Activated effector memory CD4-positive, alpha-beta T cell treated with Interleukin-2 at 50 U/mL for 16 hours (primary cell): ENCODE results near the gene TMPRSS3.

Source experiments
- DNase-seq: peaks from one replicate; pipeline ENCODE4 v3.0.0-alpha.2; 2020

Gene TMPRSS3

DNA sequence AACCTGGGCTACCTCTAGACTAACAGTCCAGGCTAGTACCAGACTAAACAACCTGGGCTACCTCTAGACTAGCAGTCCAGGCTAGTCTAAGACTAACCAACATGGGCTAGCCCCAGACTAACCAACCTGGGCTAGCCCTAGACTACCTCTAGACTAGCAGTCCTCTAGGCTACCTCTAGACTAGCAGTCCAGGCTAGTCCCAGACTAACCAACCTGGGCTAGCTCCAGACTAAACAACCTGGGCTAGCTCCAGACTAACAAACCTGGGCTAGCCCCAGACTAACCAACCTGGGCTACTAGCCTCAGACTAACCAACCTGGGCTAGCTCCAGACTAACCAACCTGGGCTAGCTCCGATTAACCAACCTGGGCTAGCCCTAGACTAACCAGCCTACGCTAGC lies 47.1 kb downstream of the TMPRSS3 start:
- DNase-seq = no peak

GRCh38 chr21:42347601-42348327 lies 48.1 kb downstream of the TMPRSS3 start:
- DNase-seq = no peak

GRCh38 chr21:42346866-42347600 lies 48.8 kb downstream of the TMPRSS3 start:
- DNase-seq = no peak

- DNase-seq = no peak
Observed at GRCh38 chr21:42346441-42346840, 49.4 kb downstream of the TMPRSS3 start.

DNA sequence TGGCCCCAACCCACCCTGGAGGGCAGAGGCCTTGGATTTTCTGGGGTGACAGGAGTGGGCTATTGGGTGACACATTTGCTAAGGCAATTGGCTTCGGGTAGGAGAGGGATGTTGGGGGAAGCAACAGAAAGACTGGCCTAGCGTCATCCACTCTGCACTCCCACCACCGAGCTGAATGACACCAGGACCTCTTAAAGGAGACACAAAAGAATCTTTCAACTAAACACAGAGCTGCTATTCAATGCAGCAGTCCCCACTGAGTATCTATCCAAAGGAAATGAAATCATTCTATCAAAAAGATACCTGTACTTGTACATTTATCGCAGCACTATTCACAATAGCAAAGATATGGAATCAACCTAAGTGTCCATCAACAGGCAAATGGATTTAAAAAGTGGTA lies 51.2 kb downstream of the TMPRSS3 start:
- no peak for DNase-seq

GRCh38 chr21:42343963-42344510 lies 51.8 kb downstream of the TMPRSS3 start:
- DNase-seq = no peak

DNA sequence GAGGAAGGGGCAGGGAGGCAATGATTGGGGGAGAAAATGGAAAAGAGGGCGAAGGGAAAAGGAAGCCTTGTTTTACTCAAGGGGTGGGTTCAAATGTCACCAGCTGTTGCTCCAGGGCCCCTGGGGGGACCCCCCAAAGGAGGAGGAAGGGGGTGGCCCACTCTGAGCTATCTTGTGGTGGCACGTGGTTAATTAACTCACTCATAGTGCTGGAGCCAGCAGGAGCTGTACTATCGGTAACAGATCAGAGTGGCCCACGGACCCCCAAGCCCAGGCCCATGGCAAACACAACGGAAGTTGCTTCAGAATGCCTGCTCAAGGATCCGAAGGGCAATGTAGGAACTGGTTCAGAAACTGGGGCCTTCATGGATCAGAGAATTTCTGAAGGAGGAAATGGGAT lies 52.3 kb downstream of the TMPRSS3 start:
- no peak for DNase-seq

- no peak for DNase-seq
Observed at GRCh38 chr21:42343101-42343500, 52.8 kb downstream of the TMPRSS3 start.

DNA sequence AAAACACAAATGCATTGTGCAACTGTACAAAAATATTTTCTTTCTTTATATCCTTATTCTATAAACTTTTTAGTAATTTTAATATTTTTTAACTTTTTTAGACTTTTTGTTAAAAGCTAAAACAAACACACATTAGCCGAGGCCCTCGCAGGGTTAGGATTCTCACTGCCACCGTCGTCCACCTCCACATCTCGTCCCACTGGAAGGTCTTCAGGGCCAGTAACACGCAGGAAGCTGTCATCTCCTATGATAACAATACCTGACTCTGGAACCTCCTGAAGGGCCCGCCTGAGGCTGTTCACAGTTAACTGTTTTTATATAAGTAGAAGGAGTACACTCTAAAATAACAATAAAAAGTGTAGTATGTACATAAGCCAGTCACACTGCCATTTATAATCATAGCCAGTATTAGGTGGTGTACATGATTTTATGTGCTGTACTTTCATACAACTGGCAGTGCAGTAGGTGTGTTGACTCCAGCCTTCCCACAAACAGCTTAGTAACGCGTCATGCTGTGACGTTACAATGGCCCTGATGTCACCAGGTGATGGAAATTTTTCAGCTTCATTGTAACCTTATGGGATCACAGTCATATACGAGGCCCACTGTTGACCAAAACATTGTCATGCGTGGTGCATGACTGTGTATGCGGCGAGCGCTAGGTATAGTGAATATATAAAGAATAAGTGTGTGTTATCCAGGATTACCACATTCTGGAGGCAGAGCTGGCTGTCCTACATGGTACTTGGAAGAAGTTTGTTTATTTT lies 53.9 kb downstream of the TMPRSS3 start:
- DNase-seq = no peak

DNA sequence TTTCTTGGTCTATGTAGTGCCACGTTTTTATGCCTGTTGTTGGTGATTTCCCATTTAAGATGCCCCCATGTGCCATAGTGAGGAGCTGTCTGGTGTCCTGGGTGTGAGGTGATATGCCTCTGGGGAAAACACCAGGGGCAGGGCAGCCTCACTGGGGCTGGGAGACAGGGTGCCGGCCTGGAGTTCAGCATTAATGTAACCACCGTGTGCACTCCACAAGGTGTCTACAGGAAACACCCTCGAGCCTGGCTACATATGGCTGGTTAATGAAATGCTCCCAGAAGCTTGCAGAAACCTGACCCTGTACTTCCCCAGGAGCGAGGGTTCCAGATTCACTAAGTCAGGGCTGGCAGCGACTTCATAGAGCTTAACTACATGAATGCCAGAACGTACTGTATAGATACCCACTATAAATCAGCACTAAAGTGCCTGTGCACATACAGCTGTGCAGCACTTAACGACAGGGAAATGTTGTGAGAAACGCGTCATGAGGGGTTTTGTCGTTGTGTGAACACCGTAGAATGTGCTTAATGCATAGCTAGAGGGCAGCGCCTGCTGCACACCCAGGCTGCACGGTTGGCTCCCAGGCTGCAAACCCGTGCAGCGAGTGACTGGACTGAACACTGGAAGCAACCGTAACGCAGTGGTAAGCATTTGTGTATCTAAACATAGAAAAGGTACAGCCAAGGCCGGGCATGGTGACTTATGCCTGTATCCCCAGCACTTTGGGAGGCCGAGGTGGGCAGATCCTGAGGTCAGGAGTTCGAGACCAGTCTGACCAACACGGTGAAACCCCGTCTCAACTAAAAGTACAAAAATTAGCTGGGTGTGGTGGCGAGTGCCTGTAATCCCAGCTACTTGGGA lies 55.4 kb downstream of the TMPRSS3 start:
- DNase-seq = no peak

DNA sequence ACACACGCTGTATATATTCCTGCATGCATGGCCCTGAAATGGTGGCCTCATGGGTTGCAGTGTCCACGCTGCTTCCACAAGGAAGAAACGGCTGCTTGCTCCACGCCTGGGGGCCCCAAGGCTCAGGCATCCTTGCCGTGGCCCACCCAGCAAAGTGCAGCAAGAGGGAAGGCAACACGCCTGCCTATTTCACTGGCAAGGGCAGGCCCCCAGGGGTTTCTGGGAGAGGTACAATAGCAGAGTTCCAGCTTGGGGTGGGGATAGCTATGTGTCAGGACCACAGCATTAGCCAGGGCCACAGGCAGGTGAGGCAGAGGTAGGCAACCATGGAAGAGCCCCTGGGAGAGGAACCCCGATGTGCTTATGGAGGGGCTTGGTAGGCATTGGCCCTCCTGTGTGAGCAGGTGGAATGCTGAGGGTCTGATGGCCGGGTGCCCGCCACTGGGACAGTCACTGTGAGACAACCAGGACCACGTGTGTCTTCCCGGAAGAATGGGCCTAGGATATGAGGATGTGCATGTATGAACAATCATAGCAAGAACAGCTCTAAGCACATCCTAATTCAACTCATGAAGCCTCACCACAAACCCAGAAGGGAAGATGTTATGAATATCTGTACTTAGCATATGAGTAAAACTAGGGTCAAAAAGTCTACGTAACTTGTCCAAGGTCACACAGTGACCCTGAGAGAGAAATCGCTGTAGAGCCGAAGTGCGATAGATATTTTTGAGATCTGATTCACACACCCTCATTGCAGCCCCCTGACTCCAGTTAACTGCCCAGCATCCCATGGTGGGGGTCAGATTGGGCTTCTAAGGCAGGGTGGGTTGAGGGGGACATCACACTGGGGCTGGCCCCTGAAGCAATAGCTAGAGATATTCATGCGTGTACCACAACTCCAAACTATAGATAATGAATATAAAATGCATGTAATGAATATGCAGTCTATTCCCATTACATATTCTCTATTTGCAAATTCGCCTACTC lies 56.8 kb downstream of the TMPRSS3 start:
- no peak for DNase-seq

- peak; percentile 71 for DNase-seq
Observed at GRCh38 chr21:42337830-42338728, 57.8 kb downstream of the TMPRSS3 start.

DNA sequence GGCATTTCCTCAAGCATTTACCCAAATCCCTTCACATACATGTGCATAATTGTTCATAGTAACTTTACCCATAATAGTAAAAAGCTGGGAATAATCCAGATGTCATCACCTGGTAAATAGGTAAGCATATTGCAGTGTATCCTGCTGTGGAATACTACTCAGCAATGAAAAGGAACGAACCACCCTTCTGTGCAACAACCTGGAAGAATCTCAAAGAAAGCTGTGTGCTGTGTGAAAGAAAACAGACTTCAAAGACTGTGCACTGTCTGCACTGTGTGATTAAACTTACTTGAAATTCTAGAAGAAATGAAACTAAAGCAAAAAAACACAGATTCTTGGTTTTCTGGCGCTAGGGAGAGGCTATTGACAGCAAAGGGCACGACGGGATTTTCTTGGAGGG lies 58.6 kb downstream of the TMPRSS3 start:
- no peak for DNase-seq

GRCh38 chr21:42336054-42336453 lies 59.8 kb downstream of the TMPRSS3 start:
- no peak for DNase-seq

- DNase-seq = no peak
Observed at GRCh38 chr21:42332557-42333317, 63.1 kb downstream of the TMPRSS3 start.

DNA sequence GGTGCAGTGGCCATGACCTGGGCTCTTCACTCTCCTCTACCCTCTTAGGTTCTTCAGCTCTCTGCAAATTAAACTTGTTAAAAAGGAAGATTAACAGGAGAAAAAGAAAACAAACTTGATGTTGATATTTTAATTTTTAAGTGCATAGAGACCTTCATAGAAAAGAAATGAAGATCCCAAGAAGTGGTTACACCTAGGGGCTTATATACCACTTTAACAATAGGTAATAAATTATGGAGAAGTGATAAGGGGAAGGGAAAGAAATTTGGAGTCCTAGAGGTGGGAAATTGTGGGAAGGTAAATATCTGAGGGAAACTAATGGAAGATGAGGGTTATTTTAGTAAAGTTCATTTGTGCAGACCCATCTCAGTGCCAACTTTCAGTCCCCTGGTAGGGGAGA lies 64.2 kb downstream of the TMPRSS3 start:
- DNase-seq = no peak

DNA sequence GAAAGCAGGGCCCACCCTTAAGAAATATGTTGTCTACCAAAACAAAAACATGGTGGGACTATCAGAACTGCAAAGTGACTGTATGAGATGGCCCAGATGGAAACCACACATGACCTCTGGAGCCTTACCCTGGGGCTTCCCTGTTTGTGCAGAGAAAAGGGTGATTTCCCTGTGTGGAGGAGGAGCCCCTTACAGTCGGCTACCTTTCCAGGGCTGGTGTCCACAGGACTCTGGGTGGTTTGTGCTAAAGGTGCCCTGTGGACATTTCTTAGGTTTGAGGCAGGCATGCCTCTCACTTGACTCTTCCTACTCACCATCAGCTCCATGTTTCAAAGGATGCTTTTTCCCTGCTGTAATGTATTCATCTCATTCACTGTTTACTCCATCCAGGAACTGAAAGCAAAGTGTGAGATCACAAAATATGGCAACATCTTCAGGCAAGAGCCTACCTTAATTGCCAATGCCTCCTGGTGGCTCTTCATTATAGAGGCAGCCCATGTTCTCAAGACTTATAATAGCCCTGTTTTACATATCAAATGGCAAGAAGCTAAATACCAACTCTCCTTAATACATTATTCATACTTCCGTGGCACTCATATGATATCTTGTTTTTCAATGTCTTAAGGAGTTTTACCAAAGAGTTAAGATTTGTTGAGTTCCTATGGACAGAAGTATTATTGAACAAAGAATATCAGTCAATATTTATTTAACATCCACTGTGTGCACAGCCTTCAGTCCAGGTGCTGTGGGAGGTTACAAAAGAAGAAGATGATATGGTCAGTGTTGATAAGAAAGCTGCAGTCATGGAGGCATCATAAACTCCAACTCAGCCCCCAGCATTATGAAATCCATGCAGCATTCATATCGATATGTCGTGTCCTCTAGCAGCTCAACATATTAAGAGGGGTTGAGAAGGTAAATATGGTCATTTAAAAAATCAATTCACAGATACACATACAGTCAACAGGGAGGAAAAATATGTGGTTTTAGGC lies 65.2 kb downstream of the TMPRSS3 start:
- no peak for DNase-seq

GRCh38 chr21:42324896-42325295 lies 71.0 kb downstream of the TMPRSS3 start:
- no peak for DNase-seq
